GM12878 (cell line): Measurements from ENCODE around the gene ASS1. TPM values are rescaled to one million over a fixed set of nuclear protein-coding genes. Genes with fewer than 3 reads are reported as not detected.

ENCODE experiments used
- ATAC-seq: fragments of 200-7000 bp; cut with Tn5 transposase; 3 replicates; pipeline ENCODE4 v1.9.1; 2020; ENCODE audit warnings: mild to moderate bottlenecking, moderate library complexity
- BruUV-seq: library from RNA; stranded (reverse); fragments of 400-500 nt; replicated peaks from 2 replicates; lab custom pipeline; 2021; lab: Mats Ljungman, UMichigan
- CTCF ChIA-PET: fragments of 300-600 bp; sonication (Branson Sonifier 250); formaldehyde crosslinking; extraction: SDS; loops from one replicate; lab custom pipeline; 2021; ENCODE audit warnings: inconsistent platforms; lab: Yijun Ruan, JAX
- POLR2A ChIA-PET: fragments of 350-600 bp; formaldehyde crosslinking; extraction: SDS; loops from one replicate; lab custom pipeline; 2021; ENCODE audit warnings: inconsistent platforms; lab: Charles Lee
- RAD21 ChIA-PET: fragments of 300-600 bp; sonication (Branson Sonifier 250); formaldehyde crosslinking; loops from one replicate; lab custom pipeline; 2023; ENCODE audit warnings: antibody characterized with exemption; ENCODE audit not compliant: unreplicated experiment; lab: Charles Lee
- SMC1A ChIA-PET: fragments of 300-600 bp; sonication (Branson Sonifier 250); formaldehyde crosslinking; loops from one replicate; lab custom pipeline; 2023; ENCODE audit not compliant: unreplicated experiment, uncharacterized antibody; lab: Charles Lee
- DNase-seq: peaks from one replicate; pipeline ENCODE4 v3.0.0-alpha.2; 2011; ENCODE audit warnings: low read depth, low spot score
- FAIRE-seq: peaks from 3 replicates; lab custom pipeline; 2011; peaks lifted over from hg19 to GRCh38; lab: Jason Lieb, UNC
- H2AFZ ChIP-seq: 2 replicates; pipeline ENCODE4 v1.6.0; 2011; ENCODE audit warnings: low read depth, low read length, control low read depth; ENCODE audit not compliant: control insufficient read depth
- H3K27ac ChIP-seq: 2 replicates; pipeline ENCODE4 v1.5.1; 2011; ENCODE audit warnings: control low read depth; ENCODE audit not compliant: control insufficient read depth, insufficient read depth
- H3K27me3 ChIP-seq, 2 experiments: replicated peaks in 1 of 2; 2 replicates each; pipeline versions ENCODE4 v1.6.0 to v1.6.1; 2011; ENCODE audit warnings: low read length in 1 of 2; ENCODE audit not compliant: control insufficient read depth in 2 of 2, insufficient read depth in 2 of 2
- H3K36me3 ChIP-seq, 2 experiments: 2 replicates each; pipeline ENCODE4 v1.5.1; 2011; ENCODE audit warnings: low read length in 1 of 2; ENCODE audit not compliant: control insufficient read depth in 2 of 2, insufficient read depth in 2 of 2
- H3K4me1 ChIP-seq: 2 replicates; pipeline ENCODE4 v1.6.1; 2011; ENCODE audit warnings: mild to moderate bottlenecking, low read length, moderate library complexity, mixed read lengths; ENCODE audit not compliant: control insufficient read depth, insufficient read depth
- H3K4me2 ChIP-seq: 2 replicates; pipeline ENCODE4 v1.6.0; 2011; ENCODE audit warnings: control low read depth; ENCODE audit not compliant: control insufficient read depth, insufficient read depth
- H3K4me3 ChIP-seq: fragments of 200-600 bp; sonication (generic); 2 replicates; pipeline ENCODE4 v1.5.1; 2016
- H3K79me2 ChIP-seq: 2 replicates; pipeline ENCODE4 v1.6.0; 2011; ENCODE audit warnings: low read length; ENCODE audit not compliant: control insufficient read depth, insufficient read depth
- H3K9ac ChIP-seq: 2 replicates; pipeline ENCODE4 v1.8.0; 2011; ENCODE audit warnings: low read length, control low read depth, mixed read lengths; ENCODE audit not compliant: control insufficient read depth, insufficient read depth
- H3K9me3 ChIP-seq: replicated peaks from 3 replicates; pipeline ENCODE4 v1.5.1; 2011; ENCODE audit warnings: mild to moderate bottlenecking, low read length; ENCODE audit not compliant: control insufficient read depth, insufficient read depth
- H4K20me1 ChIP-seq: 2 replicates; pipeline ENCODE4 v1.6.0; 2011; ENCODE audit not compliant: control insufficient read depth, insufficient read depth
- ATF3 ChIP-seq: IDR thresholded peaks from 2 replicates; pipeline ENCODE4 v1.6.1; 2011; ENCODE audit warnings: low read depth, mild to moderate bottlenecking, low read length, moderate library complexity, borderline replicate concordance; ENCODE audit errors: extremely low read depth
- CBX5 ChIP-seq: sonication (generic); IDR thresholded peaks from 2 replicates; pipeline ENCODE4 v1.6.1; 2016; ENCODE audit warnings: low read depth, moderate library complexity, mild to moderate bottlenecking, inconsistent platforms
- EGR1 ChIP-seq, 2 experiments: IDR thresholded peaks; 1 replicate in 1 of 2; 2 replicates in 1 of 2; pipeline ENCODE4 v1.6.1; 2011 to 2012; ENCODE audit warnings: low read depth in 2 of 2, low read length in 2 of 2, borderline replicate concordance in 1 of 2, mild to moderate bottlenecking in 1 of 2, moderate library complexity in 1 of 2
- JUNB ChIP-seq: IDR thresholded peaks from 2 replicates; pipeline ENCODE4 v1.6.1; 2016; ENCODE audit warnings: antibody characterized with exemption, mild to moderate bottlenecking
- NFYA ChIP-seq: IDR thresholded peaks from 2 replicates; pipeline ENCODE4 v1.6.1; 2011; ENCODE audit warnings: low read depth, mild to moderate bottlenecking, low read length, improper control_type of control experiment, borderline replicate concordance
- PAX5 ChIP-seq: IDR thresholded peaks from 2 replicates; pipeline ENCODE4 v1.6.1; 2011; ENCODE audit warnings: low read depth, low read length, borderline replicate concordance
- RB1 ChIP-seq: fragments of 450-650 bp; formaldehyde crosslinking; IDR thresholded peaks from 2 replicates; pipeline ENCODE4 v1.6.1; 2017; ENCODE audit warnings: mild to moderate bottlenecking, borderline replicate concordance
- RCOR1 ChIP-seq: conservative IDR thresholded peaks from 2 replicates; pipeline ENCODE4 v1.6.1; 2012; ENCODE audit warnings: low read depth, low read length, improper control_type of control experiment
- RFX5 ChIP-seq: IDR thresholded peaks from 2 replicates; pipeline ENCODE4 v1.6.1; 2011; ENCODE audit warnings: low read depth, low read length, improper control_type of control experiment
- SPI1 ChIP-seq: IDR thresholded peaks from 2 replicates; pipeline ENCODE4 v1.6.1; 2011; ENCODE audit warnings: low read depth, mild to moderate bottlenecking, low read length, moderate library complexity, borderline replicate concordance; ENCODE audit not compliant: insufficient read depth
- YY1 ChIP-seq: IDR thresholded peaks from 2 replicates; pipeline ENCODE4 v1.6.1; 2011; ENCODE audit warnings: low read depth, mild to moderate bottlenecking, low read length
- ZBED1 ChIP-seq: IDR thresholded peaks from 2 replicates; pipeline ENCODE4 v1.6.1; 2016; ENCODE audit warnings: borderline replicate concordance
- ZNF24 ChIP-seq: fragments of 450-650 bp; IDR thresholded peaks from 2 replicates; pipeline ENCODE4 v1.6.1; 2017; ENCODE audit warnings: antibody characterized with exemption, mild to moderate bottlenecking
- WGBS: methylation state at CpG from one replicate; pipeline ENCODE4 v1.1.6; 2016; ENCODE audit warnings: low lambda C conversion rate; ENCODE audit not compliant: insufficient replicate concordance, insufficient coverage; ENCODE audit errors: missing lambda C conversion rate; 5-methylcytosine and 5-hydroxymethylcytosine counted together
- in situ Hi-C: fragments of 300-500 bp; cut with MboI; formaldehyde crosslinking; loops from 9 replicates; pipeline ENCODE4 v1.14.3; 2018; ENCODE audit warnings: mixed read lengths
- intact Hi-C: fragments of 100-400 bp; cut with micrococcal nuclease; formaldehyde crosslinking; loops from one replicate; pipeline ENCODE4 v1.14.2; 2022; ENCODE audit not compliant: unreplicated experiment
- polyA plus RNA-seq, 11 experiments: library from polyadenylated mRNA; depleted of rRNA in 4 of 11; unstranded in 6 of 11; stranded (reverse) in 5 of 11; fragments of >200 nt; fragmentation: Nextera tagmentation in 4 of 11; fragmentation: Illumina TruSeq in 1 of 11; extraction: Ambion mirVana in 4 of 11; extraction: Trizol in 1 of 11; gene quantifications; 1 replicate in 1 of 11; 2 replicates in 10 of 11; pipeline versions ENCODE4 v1.2.1 to v1.2.3, GENCODE V29; 2011 to 2016; ENCODE audit warnings: inconsistent platforms in 2 of 11, missing spikeins in 2 of 11, low read depth in 1 of 11
- total RNA-seq, 4 experiments: library from RNA; depleted of rRNA in 3 of 4; stranded (reverse); fragments of >200 nt in 3 of 4; fragmentation: Illumina TruSeq in 1 of 4; extraction: Trizol in 1 of 4; gene quantifications; 2 replicates each; pipeline versions ENCODE4 v1.2.1 to v1.2.3, GENCODE V29; 2013 to 2021
- TF ChIP-seq, protein P1 (sequence below): fragments of 450-650 bp; IDR thresholded peaks from 2 replicates; pipeline ENCODE4 v1.6.1; 2017; ENCODE audit warnings: low read depth, mild to moderate bottlenecking, moderate library complexity
- TF ChIP-seq, protein P2 (sequence below): IDR thresholded peaks from 2 replicates; pipeline ENCODE4 v1.6.1; 2011; ENCODE audit warnings: borderline replicate concordance, low read depth, mild to moderate bottlenecking, moderate library complexity, low read length; ENCODE audit not compliant: insufficient read depth, poor library complexity, severe bottlenecking
- TF ChIP-seq, protein P3 (sequence below): fragments of 450-650 bp; formaldehyde crosslinking; IDR thresholded peaks from 2 replicates; pipeline ENCODE4 v1.4.0; 2020; ENCODE audit warnings: mild to moderate bottlenecking, moderate library complexity

ASS1 gene
- total and polyA plus RNA-seq, 10 of the 15 experiments (the other 5 are each of a cell fraction or from before 2014, with no cell fraction given), result 0.10 to 6.1 (median 0.28) TPM; not detected in 3

- H3K27ac ChIP-seq, result no peak overlapping the region
- no peak overlapping the region for H2AFZ ChIP-seq
- no peak overlapping the region for H3K4me3 ChIP-seq
- H3K9ac ChIP-seq, result no peak overlapping the region
- ChIA-PET CTCF (no interaction called here), POLR2A (no interaction called here), RAD21 (no interaction called here), SMC1A (no interaction called here)
- H3K4me2 ChIP-seq, result no peak overlapping the region
- H3K4me1 ChIP-seq, result no peaks in the 10 kb centered on the region
- in situ Hi-C loops (no loop called here), intact Hi-C loops (no loop called here)
- no peak for TF ChIP-seq JUNB
- no peak for TF ChIP-seq RFX5
- TF ChIP-seq ZBED1, result no peak
- TF ChIP-seq EGR1 (IDR thresholded peaks at IDR 0.05; ENCODE audit: borderline replicate concordance in 1 of 2, low read depth in 2 of 2, low read length in 2 of 2), result no peak
- TF ChIP-seq, protein P1, sequence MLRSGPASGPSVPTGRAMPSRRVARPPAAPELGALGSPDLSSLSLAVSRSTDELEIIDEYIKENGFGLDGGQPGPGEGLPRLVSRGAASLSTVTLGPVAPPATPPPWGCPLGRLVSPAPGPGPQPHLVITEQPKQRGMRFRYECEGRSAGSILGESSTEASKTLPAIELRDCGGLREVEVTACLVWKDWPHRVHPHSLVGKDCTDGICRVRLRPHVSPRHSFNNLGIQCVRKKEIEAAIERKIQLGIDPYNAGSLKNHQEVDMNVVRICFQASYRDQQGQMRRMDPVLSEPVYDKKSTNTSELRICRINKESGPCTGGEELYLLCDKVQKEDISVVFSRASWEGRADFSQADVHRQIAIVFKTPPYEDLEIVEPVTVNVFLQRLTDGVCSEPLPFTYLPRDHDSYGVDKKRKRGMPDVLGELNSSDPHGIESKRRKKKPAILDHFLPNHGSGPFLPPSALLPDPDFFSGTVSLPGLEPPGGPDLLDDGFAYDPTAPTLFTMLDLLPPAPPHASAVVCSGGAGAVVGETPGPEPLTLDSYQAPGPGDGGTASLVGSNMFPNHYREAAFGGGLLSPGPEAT, result no peak
- no peak for TF ChIP-seq ATF3
- TF ChIP-seq, protein P2, sequence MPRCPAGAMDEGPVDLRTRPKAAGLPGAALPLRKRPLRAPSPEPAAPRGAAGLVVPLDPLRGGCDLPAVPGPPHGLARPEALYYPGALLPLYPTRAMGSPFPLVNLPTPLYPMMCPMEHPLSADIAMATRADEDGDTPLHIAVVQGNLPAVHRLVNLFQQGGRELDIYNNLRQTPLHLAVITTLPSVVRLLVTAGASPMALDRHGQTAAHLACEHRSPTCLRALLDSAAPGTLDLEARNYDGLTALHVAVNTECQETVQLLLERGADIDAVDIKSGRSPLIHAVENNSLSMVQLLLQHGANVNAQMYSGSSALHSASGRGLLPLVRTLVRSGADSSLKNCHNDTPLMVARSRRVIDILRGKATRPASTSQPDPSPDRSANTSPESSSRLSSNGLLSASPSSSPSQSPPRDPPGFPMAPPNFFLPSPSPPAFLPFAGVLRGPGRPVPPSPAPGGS, result no peak
- TF ChIP-seq PAX5, result no peak
- no peak for TF ChIP-seq CBX5
- TF ChIP-seq, protein P3, sequence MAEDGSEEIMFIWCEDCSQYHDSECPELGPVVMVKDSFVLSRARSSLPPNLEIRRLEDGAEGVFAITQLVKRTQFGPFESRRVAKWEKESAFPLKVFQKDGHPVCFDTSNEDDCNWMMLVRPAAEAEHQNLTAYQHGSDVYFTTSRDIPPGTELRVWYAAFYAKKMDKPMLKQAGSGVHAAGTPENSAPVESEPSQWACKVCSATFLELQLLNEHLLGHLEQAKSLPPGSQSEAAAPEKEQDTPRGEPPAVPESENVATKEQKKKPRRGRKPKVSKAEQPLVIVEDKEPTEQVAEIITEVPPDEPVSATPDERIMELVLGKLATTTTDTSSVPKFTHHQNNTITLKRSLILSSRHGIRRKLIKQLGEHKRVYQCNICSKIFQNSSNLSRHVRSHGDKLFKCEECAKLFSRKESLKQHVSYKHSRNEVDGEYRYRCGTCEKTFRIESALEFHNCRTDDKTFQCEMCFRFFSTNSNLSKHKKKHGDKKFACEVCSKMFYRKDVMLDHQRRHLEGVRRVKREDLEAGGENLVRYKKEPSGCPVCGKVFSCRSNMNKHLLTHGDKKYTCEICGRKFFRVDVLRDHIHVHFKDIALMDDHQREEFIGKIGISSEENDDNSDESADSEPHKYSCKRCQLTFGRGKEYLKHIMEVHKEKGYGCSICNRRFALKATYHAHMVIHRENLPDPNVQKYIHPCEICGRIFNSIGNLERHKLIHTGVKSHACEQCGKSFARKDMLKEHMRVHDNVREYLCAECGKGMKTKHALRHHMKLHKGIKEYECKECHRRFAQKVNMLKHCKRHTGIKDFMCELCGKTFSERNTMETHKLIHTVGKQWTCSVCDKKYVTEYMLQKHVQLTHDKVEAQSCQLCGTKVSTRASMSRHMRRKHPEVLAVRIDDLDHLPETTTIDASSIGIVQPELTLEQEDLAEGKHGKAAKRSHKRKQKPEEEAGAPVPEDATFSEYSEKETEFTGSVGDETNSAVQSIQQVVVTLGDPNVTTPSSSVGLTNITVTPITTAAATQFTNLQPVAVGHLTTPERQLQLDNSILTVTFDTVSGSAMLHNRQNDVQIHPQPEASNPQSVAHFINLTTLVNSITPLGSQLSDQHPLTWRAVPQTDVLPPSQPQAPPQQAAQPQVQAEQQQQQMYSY (CRISPR knock-in tag), result no peak
- no peak for TF ChIP-seq YY1
- no peak for TF ChIP-seq ZNF24
- no peak for TF ChIP-seq RB1
- no peak for TF ChIP-seq NFYA
- TF ChIP-seq SPI1, result no peak
- TF ChIP-seq RCOR1, result no peak
- no peaks in the 10 kb centered on the region for H3K27me3 ChIP-seq
- H3K79me2 ChIP-seq, result no peaks in the 10 kb centered on the region
- no peaks in the 10 kb centered on the region; the same call in 2 of the 3 replicates for H3K9me3 ChIP-seq
- H3K36me3 ChIP-seq, result no peaks in the 10 kb centered on the region
- DNase-seq (no peak), ATAC-seq (no peak), FAIRE-seq (no peak)
- BruUV-seq, result no TSS peak
- H4K20me1 ChIP-seq, result no peaks in the 10 kb centered on the region
- 44% methylated on average over 5 of the region's 5 CpGs for WGBS
Observed at GRCh38 chr9:130519927-130520326, 75.2 kb downstream of the ASS1 start.
